Measurements from ENCODE around the gene DCAF5.
"Not testable (repeated sequence)": the region's sequence is repeated elsewhere in the genome, so short reads cannot be mapped to it uniquely, and the experiment has no call there.

Gene DCAF5

GRCh38 chr14:69094481-69094880 lies 58.4 kb downstream of the DCAF5 start:
- no peak for DNase-seq

GRCh38 chr14:69093631-69094421 lies 59.1 kb downstream of the DCAF5 start:
- DNase-seq = no peak

DNA sequence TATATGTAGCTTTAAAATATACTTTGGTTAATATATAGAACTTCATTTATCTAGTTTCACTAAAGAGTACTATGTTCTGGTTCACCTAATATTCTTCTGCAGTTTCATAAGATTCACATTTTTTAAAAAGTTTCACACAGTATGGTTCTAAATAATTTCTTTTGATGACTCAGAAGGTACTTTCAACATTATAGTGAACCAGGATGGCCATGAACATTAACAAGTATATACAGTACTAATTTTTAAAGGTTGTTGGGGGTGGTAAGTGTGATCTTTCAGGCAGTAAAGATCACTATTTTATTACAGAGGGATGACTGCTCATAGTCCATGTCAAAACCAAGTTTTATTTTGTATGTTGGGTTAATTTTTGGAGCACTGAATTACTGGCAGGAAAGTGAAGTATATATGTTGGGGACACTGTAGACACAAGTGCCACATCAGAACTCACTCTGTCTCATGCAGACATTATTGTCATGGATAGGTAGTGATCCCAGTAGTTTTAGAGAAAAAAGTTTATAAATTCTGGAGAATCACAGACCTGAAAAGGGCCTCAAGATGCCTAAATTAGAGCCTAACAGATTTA lies 60.0 kb downstream of the DCAF5 start:
- no peak for DNase-seq

DNA sequence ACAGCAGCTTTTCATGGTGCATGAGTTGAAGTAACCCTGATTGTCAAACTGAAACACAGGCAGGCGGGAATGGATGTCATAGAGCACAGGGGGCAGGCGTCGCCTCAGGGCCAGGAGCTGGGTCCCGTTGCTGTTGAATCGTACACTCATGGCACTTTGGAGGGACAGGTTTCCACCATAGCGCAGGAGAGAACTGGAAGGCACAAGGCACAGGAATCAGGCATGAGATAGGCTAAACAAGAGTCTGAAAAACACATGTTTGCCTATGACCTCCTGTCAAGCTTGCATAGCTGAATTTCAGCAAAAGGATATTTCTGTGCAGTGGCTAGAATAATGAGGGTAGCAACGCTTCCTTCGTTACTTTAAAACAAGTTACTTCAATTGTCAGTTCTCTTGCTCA lies 61.2 kb downstream of the DCAF5 start:
- no peak for DNase-seq

DNA sequence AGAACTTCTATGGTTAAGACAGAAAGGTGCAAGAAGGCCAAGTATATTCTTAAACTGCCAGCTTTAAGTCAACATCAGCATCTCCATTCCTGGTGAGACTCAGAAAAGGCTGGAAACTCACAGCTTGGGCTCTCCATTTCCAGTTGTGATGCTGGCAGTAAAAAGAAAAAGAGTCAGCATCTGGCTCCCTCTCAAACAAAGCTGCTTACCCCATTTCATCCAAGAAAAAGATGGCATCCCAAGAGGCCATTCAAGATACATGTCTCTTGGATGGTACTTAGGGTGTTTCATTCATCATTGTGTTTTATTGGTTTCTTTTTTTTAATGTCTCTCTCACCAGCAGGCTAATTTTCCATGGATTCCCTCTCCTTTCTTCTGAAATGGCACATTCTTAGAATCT lies 61.9 kb downstream of the DCAF5 start:
- DNase-seq = no peak

GRCh38 chr14:69090187-69090789 lies 62.6 kb downstream of the DCAF5 start:
- DNase-seq = peak; percentile 53

GRCh38 chr14:69089046-69089445 lies 63.9 kb downstream of the DCAF5 start:
- DNase-seq = no peak

GRCh38 chr14:69088586-69088985 lies 64.3 kb downstream of the DCAF5 start:
- DNase-seq = no peak

GRCh38 chr14:69087061-69087461 lies 65.9 kb downstream of the DCAF5 start:
- DNase-seq = no peak

DNA sequence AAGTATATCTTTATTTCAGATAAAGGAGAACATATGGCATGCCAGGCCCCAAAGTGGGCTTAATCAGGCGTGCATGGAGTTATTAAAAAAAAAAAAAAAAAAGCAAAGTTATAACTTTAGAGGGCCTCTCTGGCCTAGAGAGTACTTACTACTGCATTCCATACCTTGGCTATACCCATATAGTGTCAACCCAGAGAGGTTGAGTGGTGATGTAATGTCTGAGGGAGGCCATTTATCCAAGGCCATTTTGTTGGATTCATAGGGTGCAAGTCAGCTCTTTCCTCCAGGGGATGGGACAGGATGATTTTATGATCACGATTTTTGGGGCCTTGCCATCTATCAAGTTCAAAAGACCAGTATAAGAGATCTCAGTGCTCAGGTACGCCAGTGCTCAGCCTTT lies 66.4 kb downstream of the DCAF5 start:
- no peak for DNase-seq

- no peak for DNase-seq
Measured at GRCh38 chr14:69084023-69084422, 68.9 kb downstream of the DCAF5 start.

- no peak for DNase-seq
Measured at GRCh38 chr14:69083181-69083580, 69.7 kb downstream of the DCAF5 start.

DNA sequence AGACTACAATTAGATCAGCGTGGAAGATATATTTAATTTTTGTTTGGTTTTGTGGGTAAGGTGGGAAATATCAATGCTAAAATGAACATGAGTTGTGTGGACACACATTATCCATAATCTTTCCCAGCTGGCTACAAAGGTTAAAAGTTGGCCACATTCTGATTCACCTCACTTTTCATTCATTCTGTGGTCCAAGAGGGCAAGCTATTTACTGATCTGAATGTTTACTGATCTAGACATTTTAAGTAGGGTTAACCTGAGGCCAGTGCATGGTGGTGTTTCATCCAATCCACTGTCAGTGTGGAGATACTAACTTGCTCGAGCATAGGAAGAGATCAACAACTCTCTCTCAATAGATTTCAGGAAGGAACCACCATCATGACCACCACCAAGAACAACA lies 71.6 kb downstream of the DCAF5 start:
- no peak for DNase-seq

DNA sequence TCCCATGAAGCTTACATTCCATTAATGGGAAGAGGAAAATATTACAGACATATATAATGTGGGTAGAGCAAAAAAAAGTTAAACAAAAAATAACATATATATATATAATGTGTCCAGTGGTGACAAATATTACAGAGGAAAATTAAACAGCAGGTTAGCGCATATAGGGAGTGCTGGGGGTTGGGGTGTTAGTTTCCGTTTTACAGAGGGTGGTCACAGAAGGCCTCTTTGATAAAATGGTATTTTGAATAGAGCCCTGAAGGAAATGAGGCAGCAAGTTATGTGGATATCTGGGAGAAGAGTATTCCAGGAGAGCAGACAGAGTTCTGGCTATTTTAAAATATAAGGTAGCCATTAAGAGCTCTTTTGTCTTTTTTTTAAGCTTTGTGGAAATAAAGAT lies 73.2 kb downstream of the DCAF5 start:
- no peak for DNase-seq

GRCh38 chr14:69079188-69079742 lies 73.7 kb downstream of the DCAF5 start:
- no peak for DNase-seq

DNA sequence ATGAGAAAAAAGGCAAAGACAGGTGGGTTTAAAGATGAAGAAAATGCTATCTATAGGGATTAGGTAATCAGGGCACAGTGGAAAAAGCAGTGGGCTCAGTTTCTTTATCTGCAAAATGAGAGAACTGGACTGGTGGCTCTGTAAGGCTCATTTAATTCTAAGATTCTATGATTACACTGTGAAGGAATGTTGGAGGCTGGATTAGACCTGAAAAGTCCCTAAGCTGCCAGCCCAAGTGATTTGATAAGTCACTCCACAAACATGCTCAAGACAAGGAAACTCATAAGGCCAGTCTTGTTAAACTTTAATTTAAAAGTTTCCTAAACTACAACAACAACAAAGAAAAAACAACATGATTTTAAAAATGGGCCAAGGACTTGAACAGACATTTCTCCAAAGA lies 75.1 kb downstream of the DCAF5 start:
- no peak for DNase-seq

- not testable (repeated sequence) for DNase-seq
Measured at GRCh38 chr14:69077185-69077584, 75.7 kb downstream of the DCAF5 start.

- DNase-seq = no peak
Measured at GRCh38 chr14:69076341-69076740, 76.6 kb downstream of the DCAF5 start.

DNA sequence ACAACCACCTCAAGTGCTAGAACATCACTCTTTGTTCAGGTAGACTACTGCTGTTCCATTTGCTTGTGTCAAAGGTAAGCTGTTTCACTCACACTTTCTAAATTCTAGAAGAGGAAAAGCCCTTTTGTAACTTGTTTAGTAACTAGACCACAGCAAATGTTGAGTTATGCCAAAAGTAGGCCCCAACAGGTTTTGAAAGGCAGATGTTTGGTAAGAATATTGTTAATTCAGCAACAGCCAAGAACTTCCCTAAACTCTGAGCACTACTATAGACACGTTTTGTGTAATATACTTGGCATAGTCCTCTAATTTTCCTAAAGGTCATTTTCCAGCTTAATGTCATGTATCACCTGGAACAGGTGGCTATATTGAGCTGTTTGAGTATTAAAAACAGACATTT lies 79.0 kb downstream of the DCAF5 start:
- no peak for DNase-seq

DNA sequence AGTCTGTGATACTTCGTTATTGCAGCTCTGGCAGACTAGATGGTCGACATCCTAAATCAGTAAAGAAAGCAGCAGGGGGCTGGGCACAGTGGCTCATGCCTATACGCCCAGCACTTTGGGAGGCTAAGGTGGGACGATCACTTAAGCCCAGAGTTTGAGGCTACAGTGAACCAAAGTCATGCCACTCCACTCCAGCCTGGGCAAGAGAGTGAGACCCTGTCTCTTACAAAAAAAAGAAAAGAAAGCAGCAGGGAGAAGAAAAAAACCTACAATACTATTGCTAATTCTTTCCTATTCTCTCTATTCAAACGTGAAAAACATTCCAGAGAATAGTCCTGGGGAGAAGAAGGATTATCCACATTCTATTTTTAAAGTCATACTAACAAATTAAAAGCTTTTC lies 79.5 kb downstream of the DCAF5 start:
- DNase-seq = no peak

GRCh38 chr14:69072584-69072983 lies 80.3 kb downstream of the DCAF5 start:
- no peak for DNase-seq

DNA sequence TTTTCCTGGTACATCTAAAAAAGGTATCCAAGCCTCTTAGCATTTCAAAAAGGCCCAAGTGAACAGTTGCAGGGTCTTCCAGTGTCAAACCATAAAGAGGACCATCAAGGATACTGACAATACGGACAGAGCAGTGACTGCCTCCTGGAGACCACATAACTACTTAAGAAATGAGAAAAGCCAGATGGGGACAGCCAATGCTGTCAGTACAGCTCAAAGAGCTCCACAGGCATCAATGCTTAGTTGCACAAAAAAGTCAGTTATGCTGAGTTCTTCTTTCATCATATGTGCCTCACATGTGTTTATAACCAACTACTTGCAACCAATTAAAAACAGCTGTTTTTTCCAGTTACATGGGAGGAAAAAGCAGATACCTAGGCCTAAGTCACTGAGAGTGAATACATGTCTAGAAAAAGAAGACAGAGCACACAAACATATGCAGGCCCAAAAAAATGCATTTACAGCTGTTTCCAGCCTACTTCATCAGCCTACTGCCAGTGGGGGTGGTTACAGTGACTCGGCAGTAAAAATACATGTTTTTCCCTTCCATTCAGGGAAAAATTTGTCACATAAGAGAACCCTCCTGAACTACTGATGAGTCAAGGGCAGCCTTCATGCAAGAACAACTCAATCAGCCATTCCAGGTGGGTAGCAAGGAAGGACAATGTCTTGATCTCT lies 84.0 kb downstream of the DCAF5 start:
- no peak for DNase-seq

GRCh38 chr14:69066396-69067171 lies 86.3 kb downstream of the DCAF5 start:
- DNase-seq = no peak

Measured in CD4-positive, alpha-beta T cell treated with Interleukin-17A for 4 hours (primary cell).